GM19043 (cell line): Measurements from ENCODE around the gene SUGT1.
A peak's percentile ranks its signal among the peaks of the same experiment; 100 is the strongest.
"Not testable (repeated sequence)": the region's sequence is repeated elsewhere in the genome, so short reads cannot be mapped to it uniquely, and the experiment has no call there.

Experiments
- ATAC-seq: cut with Tn5 transposase; IDR thresholded peaks from one replicate; pipeline ENCODE4 v1.9.1; 2021; ENCODE audit warnings: low read depth; ENCODE audit not compliant: unreplicated experiment

The SUGT1 gene

DNA sequence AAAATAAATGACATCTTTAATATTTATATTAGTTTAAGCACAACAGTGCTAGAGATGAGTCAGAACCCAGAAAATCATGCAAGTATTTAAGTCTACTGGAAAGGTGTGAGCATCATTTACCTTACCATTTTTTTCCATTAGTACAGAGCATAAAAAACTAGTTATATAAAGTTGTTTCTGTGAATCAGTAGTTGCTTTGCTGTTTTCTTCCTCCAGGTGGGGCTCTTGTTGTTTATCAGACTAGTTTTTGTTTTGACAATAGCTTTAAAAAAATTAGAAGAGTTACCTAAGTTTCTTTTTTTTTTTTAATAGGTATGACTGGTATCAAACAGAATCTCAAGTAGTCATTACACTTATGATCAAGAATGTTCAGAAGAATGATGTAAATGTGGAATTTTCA lies 12.7 kb downstream of the SUGT1 start:
- ATAC-seq = no peak

DNA sequence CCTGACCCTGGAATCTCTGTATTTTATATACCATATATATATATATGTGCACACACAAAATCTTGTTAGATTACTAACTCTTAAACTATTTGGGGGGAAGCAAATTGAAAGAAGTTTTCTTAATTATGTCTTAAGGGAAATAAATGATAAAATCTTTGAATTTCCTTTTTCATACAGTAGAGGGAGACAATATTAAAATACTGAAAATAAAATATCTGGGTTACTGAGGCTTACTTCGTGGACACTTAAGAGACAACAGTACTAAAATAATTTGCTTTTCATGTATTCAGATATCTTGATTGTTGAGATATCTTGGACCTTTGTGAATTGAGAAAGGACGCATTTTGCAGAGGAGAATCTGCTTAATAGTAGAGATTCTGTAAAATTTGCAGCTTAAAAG lies 17.0 kb downstream of the SUGT1 start:
- no peak for ATAC-seq

DNA sequence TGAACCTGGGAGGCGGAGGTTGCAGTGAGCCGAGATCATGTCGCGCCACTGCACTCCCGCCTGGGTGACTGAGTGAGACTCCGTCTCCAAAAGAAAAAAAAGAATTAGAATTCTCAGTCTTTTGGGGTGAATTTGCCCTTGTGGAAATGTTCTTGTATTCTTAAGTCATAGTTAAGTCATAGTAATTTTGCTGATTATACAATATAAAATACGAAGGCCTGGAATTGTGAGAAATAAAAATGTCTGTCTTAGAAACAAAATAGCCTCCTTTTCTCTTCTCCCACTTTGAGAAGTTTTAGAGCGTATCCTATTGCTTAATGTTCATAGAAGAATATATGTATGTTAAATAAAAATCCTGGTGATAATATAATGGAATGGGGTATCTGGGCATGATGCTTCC lies 18.1 kb downstream of the SUGT1 start:
- no peak for ATAC-seq

DNA sequence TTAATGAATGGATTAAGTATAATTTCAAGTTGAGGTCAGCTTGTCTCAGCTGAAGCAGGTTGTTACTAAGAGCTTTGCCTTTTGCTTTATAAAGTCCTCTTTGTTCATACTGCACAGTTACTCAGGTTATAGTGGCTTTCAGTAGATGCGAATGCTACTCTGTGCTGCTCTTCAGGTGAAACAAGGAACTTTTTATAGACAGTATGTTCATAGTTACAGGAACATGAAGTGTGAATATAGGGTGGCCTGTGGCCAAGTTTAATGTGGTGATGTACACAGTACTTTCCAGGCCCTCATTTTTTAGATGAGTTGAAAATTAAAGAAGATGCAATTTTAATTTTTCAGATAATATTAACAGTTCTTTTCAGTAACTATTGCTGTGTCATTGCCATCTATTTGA lies 20.8 kb downstream of the SUGT1 start:
- no peak for ATAC-seq

DNA sequence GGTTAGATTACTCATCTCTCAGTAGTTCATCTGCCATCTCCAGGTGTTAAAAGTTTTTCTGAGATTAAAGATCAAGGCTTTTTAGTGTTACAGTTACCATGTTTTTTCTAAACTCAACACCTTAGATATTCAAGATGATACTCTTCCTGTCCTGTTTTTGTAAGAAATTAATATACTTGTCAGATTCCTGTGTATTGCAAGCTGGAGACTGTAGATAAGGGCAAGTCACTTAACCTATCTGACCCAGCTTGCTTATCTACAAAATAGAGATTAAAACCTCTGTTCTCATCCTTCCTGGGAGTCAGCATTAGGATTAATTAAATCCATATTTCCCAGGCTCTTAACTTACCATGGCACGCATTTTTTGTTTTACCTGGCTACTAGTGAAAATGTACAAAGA lies 25.2 kb downstream of the SUGT1 start:
- no peak for ATAC-seq

DNA sequence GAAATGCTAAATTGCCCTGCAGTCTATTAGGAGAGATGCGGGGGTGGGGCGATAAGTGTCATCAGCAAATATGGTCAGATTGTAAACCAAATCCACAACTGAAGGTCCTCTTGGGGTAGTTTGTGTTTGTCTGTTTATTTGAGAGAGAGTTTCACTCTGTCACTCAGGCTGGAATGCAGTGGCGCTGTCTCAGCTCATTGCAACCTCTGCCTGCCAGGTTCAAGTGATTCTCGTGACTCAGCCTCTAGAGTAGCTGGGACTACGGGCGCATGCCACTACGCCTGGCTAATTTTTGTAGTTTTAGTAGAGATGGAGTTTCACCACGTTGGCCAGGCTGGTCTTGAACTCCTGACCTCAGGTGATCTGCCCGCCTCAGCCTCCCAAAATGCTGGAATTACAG lies 33.2 kb downstream of the SUGT1 start:
- not testable (repeated sequence) for ATAC-seq

DNA sequence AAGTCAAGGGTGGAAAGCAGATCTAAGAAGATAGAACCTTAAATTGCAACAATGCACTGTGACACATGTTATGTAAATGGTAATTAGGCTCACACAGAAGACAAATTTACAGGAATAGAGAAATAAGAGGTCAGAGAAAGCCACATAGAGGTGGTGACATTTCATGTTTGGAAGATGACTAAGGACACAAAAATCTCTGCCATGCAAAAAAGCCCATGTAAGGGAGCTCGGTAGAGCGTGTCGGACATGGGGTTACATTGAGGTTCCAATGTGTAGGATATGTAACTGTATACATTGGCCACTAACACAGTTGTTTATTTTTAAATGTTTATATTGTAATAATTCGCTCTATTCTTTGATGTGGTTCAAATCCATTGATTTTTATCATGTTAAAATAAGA lies 33.7 kb downstream of the SUGT1 start:
- no peak for ATAC-seq

DNA sequence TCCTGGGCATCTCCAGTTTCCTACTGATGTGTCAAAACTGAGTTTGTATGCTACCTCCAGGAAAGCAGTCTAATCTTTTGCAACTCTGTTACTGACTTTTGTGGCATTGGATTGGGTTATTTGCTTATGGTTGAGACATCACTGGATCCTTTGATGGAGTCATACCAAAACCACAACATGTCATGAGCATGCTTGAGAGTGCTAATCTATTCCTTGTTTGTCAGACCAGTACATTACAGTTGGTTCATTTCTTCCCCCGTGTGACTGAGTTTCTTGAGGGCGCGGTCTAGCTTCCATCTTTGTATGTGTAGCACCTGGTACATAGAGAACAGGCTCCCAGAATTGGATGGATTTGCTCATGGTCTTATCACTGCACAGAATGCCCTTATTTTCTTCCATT lies 43.2 kb downstream of the SUGT1 start:
- ATAC-seq = peak; percentile 63

DNA sequence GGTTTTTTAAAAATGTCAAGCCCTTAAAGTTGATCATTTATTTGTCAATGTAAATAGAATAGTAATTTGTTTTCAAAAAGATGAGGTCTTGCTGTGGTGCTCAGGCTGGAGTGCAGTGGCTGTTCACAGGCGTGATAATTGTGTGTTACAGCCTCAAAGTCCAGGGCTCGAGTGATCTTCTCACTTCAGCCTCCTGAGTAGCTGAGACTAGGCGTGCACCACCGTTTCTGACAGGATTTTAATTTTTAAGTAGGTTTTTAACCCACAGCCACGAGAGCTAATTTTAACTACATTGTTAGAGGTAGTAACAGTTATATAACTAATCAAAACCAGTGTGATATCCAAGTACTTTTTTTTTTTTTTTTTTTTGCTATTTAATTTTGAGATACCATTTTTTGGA lies 43.9 kb downstream of the SUGT1 start:
- no peak for ATAC-seq

DNA sequence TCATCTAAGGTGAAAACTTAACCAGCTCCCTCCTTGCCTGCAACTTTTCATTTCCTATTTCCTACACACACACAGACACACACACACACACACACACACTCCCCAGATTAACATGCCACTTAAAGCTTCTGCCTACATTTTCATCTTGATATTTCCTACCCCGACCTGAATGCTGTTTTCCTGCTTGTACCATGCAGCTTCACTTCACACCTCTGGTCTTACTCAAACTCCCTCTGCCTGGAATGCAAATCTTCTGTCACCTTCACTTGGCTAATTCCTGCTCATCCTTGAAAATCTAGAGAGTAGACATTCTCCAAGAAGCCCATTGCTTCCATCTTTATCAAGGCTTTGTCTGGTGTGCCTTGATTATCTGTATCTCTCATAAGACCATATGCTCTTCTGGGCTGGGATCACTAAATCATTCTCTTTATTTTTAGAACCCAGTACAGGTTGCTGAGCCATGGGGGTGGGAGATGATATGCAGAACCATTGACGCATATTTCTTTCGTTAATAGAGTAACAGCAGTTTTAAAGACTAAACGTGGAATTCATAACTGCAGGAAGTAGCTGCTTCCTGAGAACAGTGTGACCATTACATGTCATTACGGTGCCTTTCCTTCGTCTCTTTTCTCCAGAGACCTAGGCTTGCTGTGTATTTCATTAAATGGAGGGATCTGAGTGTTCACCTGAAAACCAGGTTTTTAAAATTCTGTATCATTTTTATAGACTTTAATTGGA lies 49.3 kb downstream of the SUGT1 start:
- no peak for ATAC-seq

DNA sequence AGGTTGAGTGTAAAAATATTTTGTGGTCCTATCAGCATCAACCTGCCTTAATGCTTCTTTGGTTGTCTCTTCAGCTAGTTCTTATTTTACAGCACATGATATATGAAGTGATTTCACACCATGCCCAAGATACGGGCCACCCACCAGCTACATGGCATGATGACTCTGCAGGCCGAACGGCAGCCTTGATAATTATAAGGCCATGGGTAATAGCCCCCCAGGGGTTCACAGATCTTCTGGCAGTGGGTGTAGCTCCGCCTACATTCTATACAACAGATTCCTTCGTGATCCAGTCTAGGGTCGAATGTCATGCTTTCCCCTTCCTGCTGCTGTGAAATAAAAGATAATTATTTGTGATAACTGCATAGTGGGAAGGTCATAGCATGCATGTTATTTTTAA lies 50.8 kb downstream of the SUGT1 start:
- no peak for ATAC-seq

DNA sequence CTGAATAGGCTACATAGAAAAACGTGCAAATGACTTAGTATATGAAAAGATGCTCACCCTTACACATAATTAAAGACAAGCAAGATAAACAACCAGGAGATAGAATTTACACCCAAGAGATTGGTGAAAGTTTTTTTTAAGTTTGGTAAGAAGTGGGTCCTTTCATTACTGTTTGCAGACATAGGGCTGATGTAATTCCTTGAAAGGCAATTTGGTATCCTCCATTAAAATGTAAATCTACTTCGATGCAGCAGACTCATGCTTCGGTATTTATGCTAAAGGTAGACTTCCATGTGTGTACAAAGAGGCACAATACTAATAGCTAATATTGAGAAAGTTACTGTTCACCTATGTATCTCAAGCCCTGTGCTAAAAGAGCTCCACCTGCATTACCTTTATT lies 53.4 kb downstream of the SUGT1 start:
- no peak for ATAC-seq

DNA sequence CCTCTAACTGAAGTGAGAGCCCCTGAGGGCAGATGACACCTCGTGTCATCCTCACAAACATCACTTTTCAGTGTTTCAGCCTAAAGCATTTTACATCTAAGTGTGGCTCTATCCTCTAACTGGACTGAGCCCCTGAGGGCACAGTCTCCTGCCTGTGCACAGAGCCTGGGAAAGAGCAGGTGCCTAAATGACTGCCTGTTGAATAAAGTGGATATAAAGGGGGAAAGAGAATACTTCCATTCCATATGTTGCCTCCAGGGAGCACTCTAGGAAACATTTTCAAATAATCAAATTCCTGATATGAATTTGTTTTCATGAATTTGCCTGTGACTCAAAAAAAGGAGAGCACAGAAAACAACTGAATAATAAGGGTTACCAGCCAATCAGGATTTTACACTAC lies 54.7 kb downstream of the SUGT1 start:
- ATAC-seq = no peak

DNA sequence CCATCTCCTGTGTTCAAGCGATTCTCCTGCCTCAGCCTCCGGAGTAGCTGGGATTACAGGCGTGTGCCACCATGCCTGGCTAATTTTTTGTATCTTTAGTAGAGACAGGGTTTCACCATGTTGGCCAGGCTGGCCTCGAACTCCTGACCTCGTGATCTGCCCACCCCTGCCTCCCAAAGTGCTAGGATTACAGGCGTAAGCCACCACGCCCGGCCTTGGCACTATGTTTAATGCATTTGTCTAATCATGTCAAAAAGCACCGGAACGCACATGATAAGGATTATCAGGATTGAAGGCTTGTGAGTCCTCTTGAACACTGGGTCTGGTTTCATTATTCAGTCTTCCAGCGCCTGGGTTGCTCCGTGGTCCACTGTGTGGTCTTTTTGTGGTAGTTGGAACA lies 55.6 kb downstream of the SUGT1 start:
- not testable (repeated sequence) for ATAC-seq

DNA sequence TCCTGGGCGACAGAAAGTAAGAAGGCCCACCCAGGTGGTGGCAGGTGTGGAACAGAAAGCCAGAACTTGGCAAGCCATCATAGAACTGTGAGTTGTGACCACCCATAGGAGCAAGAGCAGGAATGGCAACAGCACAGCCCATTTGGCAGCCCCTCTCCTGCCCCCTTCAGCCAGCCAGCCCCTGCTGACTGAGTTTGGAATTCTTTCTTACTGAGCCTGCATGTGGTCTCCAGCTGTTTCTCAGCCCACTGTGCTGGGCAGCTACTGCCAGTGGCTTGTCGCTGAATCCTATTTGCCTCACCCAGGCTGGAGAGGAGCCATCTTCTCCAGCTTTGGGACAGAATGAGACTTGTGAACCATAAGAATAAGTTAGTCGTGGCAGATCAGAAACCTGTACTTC lies 58.6 kb downstream of the SUGT1 start:
- ATAC-seq = no peak

DNA sequence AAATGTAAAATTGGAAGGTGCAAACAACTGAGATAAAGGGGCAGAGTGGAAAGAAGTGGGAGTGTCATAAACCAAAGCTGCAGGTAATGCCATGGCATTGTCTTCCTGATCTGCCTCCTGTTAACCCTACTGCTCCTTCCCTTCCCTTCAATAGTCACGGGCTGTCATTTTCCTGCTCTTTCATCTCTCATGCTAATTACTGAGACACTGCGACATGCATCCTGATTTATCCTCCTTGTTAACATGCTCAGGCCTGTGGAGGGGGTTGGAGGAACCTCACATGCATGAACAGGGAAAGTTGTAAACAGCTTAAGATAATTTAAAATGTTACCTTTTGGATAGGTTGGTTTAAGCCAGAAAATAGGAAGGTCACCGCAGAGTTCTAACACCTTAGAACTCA lies 59.7 kb downstream of the SUGT1 start:
- ATAC-seq = no peak

DNA sequence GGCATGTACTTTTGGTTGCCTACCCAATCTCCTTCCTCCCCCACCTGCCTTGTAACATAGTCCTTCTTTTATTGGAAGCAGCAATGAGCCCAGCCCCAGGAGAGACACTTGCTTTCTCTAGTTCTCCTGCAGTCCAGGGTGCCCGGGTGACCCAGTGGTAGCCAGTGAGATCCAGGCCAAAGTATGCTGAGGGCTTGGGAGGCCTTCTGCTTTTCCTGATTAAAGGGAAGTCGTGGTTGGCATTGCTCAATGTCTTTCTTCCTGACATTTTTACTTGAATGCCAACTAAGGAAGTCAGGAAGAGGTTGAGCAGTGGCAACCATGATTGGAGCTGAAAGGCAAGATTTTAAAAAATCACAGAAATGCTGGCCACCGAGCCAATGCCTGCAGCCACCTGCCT lies 61.3 kb downstream of the SUGT1 start:
- no peak for ATAC-seq

DNA sequence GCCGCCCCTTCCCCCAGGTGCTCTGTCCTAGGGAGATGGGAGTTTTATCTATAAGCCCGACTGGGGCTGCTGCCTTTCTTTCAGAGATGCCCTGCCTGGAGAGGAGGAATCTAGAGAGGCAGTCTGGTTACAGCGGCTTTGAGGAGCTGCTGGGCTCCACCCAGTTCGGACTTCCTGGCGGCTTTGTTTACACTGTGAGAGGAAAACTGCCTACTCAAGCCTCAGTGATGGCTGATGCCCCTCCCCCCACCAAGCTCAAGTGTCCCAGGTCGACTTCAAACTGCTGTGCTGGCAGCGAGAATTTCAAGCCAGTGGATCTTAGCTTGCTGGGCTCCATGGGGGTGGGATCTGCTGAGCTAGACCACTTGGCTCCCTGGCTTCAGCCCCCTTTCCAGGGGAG lies 68.3 kb downstream of the SUGT1 start:
- ATAC-seq = not testable (repeated sequence)

DNA sequence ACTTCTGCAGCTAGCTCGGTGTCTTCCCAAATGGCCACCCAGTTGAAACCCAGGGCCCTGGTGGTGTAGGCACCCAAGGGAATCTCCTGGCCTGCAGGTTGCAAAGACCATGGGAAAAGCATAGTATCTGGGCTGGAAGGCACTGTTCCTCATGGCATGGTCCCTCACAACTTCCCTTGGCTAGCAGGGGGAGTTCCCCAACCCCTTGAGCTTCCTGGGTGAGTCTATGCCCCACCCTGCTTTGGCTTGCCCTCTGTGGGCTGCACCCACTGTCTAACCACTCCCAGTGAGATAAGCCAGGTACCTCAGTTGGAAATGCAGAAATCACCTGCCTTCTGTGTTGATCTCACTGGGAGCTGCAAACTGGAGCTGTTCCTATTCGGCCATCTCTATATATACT lies 68.7 kb downstream of the SUGT1 start:
- not testable (repeated sequence) for ATAC-seq

DNA sequence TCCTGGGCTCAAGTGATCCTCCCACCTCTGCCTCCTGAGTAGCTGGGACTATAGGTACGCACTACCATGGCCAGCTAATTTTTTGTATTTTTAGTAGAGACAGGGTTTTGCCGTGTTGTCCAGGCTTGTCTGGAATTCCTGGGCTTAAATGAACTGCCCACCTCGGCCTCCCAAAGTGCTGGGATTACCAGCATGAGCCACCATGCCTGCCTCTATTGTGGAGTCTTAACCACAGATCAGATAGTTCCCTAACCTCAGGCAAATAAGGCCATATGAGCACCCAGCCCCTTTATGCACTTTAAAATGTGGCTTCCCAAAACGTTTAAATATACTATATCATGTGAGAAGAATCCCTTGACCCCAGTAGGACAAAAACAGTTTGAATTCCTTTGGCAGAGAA lies 70.5 kb downstream of the SUGT1 start:
- ATAC-seq = no peak

DNA sequence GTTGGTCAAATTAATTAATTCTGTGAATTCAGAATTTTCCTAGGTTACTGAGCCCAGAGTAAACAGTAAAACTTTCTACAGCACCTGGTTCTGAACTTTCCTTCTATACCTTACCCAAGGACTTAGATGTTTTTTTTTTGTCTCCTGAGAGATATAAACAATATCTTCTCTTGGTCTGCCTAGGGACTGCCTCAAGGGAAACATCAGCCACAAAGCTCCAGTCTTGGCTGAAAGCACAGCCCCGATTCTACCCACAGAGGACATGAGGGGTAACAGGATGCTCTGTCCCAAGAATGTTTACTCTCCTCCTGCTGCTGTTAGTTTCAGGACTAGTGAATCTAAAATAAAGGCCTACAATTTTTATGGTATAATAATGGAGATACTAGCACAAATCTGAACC lies 72.7 kb downstream of the SUGT1 start:
- no peak for ATAC-seq

DNA sequence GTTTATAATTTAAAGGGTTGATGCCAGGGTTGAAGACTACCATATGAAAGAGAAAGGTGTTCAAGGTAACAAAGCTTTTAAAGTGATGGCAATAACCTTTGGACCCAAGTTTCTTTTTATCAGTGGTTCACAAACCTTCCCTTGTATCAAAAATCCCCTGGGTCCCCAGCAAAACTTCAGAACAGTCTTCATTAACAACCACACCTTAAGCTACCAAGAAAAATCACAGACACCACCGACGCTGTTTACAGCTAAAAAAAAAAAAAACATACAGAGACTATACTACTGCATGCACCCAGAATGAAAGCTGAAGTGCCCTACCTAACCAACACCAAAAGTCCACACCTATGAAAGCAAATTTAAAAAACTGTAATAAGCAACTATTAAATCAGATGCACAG lies 73.6 kb downstream of the SUGT1 start:
- ATAC-seq = no peak

DNA sequence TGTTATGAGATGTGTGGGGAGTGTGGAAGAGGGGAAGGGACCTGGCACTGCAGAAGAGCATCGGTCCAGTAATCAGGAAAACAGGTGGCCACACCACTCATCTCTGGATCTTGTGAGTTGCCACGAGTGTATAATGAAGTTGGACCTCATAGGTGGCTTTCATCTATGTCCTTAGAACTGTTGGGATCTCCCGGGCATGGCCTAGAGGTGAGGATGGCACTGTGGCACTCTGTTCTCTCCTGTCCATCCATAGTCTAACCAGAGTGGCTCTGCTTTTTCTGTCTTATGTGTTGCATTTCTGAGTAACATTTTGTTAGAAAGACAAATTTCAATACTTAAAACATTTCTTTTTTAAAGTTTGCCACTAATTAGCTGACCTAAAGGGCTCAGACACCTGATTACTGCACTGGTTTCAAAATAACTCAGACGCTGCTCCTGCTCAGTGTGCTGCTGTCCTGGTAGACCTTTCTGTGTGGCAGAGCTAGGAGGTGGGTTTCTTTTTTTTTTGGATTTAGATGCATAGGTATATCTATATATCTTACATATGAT lies 81.5 kb downstream of the SUGT1 start:
- ATAC-seq = no peak
